Measurements from ENCODE around the gene MYBPH. TPM values are rescaled to one million over a fixed set of nuclear protein-coding genes. Genes with fewer than 3 reads are reported as not detected.

The MYBPH gene, protein sequence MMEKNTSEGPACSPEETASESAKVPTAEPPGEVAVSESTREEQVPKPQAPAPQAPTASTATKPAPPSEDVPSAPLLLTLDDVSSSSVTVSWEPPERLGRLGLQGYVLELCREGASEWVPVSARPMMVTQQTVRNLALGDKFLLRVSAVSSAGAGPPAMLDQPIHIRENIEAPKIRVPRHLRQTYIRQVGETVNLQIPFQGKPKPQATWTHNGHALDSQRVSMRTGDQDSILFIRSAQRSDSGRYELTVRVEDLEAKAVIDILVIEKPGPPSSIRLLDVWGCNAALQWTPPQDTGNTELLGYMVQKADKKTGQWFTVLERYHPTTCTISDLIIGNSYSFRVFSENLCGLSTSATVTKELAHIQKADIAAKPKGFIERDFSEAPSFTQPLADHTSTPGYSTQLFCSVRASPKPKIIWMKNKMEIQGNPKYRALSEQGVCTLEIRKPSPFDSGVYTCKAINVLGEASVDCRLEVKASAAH
- total RNA-seq = not detected in 2 replicates

DNA sequence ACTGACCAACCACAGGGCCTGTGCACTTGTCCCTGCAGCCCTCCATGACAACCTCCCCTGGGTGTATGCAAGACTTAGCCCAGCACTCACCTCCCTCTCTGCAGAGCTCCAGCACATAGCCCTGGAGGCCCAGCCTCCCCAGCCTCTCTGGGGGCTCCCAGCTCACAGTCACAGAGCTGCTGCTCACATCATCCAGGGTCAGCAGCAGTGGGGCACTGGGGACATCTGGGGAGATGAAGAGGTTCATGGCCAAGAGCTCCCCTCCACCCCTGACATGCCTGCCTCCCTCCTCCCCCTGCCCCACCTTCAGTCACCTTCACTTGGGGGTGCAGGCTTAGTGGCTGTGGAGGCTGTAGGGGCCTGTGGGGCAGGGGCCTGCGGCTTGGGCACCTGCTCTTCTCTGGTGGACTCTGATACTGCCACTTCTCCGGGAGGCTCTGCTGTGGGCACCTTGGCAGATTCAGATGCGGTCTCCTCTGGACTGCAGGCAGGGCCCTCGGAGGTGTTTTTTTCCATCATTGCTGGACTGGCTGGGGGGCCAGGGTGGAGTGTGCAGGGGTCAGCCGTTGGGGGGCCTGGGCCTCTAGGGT is at the start of gene MYBPH:
TSS of gene MYBPH (minus strand) at position 590 of the 590 bp plus-strand sequence. CDS start at position 519, 71 bp downstream.

DNA sequence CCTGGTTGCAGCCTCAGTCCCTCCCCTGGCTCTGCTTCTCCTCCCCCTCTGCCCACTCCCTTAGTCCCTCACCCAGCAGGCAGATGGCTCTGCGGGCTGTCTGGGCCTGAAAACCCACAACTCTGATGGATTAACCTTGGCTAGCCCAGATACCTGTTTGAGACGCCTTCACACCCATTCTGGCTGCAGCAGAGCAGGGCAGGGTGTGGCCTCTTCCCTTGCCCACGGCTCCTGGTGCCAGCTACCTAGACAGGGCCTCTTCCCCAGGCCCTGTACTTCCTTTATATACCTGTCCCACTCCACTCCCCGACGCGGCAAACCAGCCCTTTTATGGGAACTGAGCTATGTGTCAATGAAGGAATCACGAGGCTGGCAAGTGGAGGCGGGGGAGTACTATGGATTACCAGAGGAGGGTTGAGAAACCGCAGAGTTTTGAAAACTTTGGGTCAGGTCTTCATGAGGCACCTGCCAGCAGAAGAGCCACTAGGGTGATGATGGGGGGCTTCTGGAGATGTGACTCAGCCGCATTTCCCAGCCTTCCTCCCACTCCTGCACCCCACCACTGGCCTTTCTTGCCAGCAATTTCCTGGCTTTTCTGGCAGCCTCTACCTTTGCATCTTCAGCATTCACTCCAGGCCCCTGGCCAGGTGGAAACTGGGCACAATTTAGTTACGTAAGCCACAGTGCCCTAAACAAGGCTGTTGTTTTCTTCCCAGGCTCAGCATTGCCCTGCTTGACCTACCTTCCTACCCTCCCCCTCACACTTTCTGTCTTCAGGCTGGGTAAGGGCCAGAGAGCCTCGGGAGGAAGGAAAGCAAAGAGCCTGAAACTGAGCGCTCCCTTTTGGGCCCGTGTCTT is 11.0 kb upstream of the MYBPH start, which contains the start of gene CHI3L1:
TSS of gene CHI3L1 (minus strand) at position 259 of the 858 bp plus-strand sequence. CDS start at position 178, 81 bp downstream.

DNA sequence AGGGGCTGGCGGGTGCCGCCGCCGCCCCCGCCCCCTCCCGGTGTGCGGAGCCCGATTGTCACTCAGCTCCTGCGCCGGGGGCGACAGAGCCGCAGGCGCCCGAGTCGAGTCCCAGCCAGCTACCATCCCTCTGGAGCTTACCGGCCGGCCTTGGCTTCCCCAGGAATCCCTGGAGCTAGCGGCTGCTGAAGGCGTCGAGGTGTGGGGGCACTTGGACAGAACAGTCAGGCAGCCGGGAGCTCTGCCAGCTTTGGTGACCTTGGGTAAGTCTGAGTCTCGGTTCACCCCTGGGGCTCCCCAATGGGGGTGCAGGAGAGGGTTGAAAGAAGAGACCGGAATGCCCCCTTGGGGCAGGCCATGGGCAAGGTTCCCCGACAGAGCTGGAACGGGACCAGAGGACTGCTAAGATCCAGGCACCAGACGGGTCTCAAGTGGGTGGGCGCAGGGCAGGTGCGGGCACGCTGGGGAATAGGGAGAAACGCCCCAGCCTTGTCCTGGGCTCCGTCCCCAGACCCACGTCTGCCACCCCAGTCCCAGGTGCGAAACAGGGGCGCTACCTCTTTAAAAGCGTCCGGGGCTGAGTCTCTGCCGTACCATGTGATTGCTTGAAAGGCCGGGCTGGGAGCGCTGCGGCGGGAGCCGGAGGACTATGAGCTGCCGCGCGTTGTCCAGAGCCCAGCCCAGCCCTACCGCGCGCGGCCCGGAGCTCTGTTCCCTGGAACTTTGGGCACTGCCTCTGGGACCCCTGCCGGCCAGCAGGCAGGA is 47.8 kb downstream of the MYBPH start, which contains the start of gene ADORA1:
TSS of gene ADORA1 (plus strand) at position 61 of the 765 bp plus-strand sequence. CDS start 1,116 bp downstream, outside the sequence.

Other genes starting within 250 kb of the MYBPH start
- gene KLHL12, start 248.6 kb downstream of the MYBPH start, total RNA-seq = 22.7 and 33.5 TPM in 2 replicates
- 77.7 and 180 TPM in 2 replicates for gene ADIPOR1, start 217.5 kb downstream of the MYBPH start, total RNA-seq
- gene CYB5R1, start 208.6 kb downstream of the MYBPH start, total RNA-seq = 23.3 and 43.7 TPM in 2 replicates
- 72.5 and 90.2 TPM in 2 replicates for gene TMEM183A, start 168.5 kb downstream of the MYBPH start, total RNA-seq
- under 0.01 and 0.25 TPM in 2 replicates for gene PPFIA4, start 149.3 kb downstream of the MYBPH start, total RNA-seq
- not detected in 2 replicates for gene MYOG, start 89.8 kb downstream of the MYBPH start, total RNA-seq
- not detected in 2 replicates for gene ADORA1, start 48.1 kb downstream of the MYBPH start, total RNA-seq
- not detected in 2 replicates for gene CHI3L1, start 10.9 kb upstream of the MYBPH start, total RNA-seq
- not detected in 2 replicates for gene CHIT1, start 53.8 kb upstream of the MYBPH start, total RNA-seq
- gene BTG2, start 129.7 kb upstream of the MYBPH start, total RNA-seq = 30.3 and 40.7 TPM in 2 replicates
- gene FMOD, start 175.3 kb upstream of the MYBPH start, total RNA-seq = 0.65 and 21.8 TPM in 2 replicates

All from bladder microvascular endothelial cell (primary cell).